Measurements from ENCODE around the gene LLCFC1.

DNA sequence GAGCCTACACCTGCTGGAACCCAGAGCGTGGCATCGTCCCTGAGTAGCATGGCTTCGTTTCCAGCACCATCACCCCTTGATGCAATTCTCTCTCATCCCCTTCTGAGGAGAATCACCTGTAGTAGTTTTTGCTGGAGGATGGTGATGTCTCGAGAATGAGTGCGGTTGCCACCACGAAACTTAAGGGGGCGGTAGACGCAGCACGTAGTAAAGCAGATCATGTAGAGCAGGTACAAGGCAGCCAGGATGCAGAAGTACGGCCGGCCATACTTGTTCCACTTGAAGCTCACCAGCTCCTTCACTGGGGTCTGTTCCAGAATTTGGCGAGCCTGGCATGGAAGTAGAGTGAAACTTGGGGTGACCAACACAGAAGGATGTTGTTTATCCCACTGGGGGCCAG is 13.9 kb upstream of the LLCFC1 start:
- TF ChIP-seq, protein P1, sequence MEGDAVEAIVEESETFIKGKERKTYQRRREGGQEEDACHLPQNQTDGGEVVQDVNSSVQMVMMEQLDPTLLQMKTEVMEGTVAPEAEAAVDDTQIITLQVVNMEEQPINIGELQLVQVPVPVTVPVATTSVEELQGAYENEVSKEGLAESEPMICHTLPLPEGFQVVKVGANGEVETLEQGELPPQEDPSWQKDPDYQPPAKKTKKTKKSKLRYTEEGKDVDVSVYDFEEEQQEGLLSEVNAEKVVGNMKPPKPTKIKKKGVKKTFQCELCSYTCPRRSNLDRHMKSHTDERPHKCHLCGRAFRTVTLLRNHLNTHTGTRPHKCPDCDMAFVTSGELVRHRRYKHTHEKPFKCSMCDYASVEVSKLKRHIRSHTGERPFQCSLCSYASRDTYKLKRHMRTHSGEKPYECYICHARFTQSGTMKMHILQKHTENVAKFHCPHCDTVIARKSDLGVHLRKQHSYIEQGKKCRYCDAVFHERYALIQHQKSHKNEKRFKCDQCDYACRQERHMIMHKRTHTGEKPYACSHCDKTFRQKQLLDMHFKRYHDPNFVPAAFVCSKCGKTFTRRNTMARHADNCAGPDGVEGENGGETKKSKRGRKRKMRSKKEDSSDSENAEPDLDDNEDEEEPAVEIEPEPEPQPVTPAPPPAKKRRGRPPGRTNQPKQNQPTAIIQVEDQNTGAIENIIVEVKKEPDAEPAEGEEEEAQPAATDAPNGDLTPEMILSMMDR (IDR thresholded peaks at IDR 0.05), result no peak
- TF ChIP-seq POLR2AphosphoS5 (IDR thresholded peaks at IDR 0.05; ENCODE audit: low read depth, low read length) (no peak), SIN3A (IDR thresholded peaks at IDR 0.05; ENCODE audit: borderline replicate concordance, insufficient read depth, low read depth, low read length) (no peak)

All from Panc1 (cell line).